Kasumi-1 (cell line): Measurements from ENCODE around the gene LAD1.

Experiments
- DNase-seq, 2 experiments: peaks; one replicate each; lab custom pipeline; 2025; lab: John Stamatoyannopoulos, UW

The LAD1 gene

DNA sequence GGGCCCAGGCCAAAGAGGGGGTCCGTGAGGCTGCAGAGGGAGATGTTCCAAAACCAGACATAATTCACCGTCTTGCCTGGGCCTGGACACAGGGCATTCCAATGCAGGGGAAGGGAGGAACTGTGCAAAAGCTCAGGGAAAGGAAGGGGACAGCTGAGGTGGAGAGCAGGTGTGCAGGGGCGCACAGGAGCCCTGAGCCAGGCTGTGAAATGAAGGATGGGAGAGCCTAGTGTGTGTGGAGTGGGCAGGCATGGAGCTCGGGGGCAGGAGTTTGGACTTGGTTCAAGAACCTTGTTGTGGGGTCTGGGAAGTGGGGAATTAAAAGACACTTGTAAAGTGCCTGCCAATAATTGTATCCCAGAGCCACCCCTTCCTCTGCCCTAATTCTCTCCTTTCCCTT lies 20.1 kb upstream of the LAD1 start:
- no peak for DNase-seq

GRCh38 chr1:201418461-201418860 lies 19.3 kb upstream of the LAD1 start:
- DNase-seq: no peak

DNA sequence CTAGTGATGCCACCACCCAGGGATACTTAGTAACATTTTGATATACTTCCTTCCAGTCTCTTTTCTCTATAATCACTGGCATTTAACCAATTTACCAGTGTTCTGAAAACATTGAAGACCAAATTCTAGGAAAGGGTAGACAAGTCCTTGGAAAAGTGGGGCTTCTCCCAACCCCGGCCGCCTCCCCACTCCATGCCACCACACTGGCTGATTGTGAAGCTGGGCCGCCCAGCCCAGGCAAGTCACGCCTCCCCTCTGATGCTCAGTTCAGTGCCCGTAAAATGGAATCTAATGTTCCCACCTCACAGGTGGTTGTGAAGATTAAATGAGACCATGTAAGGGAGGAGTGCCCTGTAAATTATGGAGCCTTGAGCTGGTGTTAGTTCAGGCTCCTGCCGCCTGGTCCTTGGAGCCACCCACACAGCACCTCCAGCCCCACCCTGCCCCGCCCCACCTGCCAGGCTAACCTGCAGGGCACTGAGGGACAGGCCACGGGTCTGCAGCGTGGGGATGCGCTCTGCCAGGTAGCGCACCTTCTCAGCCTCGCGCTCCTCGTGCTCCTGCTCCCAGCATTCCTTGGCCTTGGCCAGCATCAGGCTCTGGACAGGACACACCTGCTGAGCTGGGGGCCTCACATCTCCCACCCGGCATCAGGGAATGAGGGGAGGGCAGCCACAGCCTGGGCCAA lies 15.1 kb upstream of the LAD1 start:
- no peak for DNase-seq

GRCh38 chr1:201411292-201411691 lies 12.2 kb upstream of the LAD1 start:
- no peak for DNase-seq

DNA sequence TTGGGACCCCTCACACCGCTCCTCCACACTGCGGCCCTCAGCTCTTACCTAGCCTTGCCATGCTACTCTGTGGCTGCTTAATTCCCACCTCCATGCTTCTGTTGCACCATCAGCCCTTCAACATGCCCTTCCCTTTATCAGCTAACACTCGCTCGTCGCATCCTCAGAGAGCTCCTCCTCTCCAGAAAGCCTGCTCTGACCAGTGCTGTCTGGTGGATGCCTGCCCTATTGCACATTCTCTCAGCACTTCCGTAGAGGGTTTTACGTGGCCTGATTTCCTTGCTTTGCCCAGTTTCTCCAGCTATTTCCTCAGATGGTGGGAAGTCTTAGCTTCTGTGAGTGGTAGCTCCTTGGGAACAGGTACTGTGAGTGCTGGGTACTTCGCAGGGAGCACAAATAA lies 10.3 kb upstream of the LAD1 start:
- DNase-seq: no peak

- no peak for DNase-seq
Measured at GRCh38 chr1:201408834-201409200, 9.7 kb upstream of the LAD1 start.

DNA sequence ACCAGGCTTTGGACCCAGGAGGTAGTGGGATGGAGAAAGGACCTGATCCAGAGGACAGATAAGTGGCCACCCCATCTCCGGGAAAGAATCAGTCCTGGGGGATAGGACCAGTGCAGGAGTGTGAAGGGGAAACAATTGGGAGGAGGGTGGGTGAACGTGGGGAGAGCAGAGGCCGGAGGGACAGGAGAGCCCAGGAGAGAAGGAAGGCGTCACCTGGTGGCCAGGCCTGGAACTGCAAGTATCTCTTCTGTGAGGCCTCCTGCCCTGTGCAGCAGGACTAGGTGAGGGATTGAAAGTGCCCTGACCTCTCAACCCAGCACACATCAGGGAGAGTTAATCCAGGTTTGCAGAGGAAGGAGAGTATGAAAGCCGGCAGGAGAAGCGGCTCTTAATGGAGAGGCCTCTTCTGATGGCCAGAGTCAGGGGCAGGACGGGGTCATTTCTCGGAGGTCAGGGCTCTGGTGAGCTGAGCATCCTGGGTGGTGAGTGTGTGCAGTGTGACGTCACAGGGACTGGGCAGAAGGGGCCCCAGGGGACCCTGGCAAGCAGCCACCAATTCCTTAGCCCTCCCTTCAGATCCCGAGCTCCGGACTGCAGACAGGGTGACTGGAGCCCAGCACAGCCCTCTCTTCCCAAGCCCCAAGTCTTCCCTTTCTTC lies 9.2 kb upstream of the LAD1 start:
- DNase-seq: peak; percentile 52 to 56

GRCh38 chr1:201406831-201407406 lies 7.8 kb upstream of the LAD1 start:
- no peak for DNase-seq

DNA sequence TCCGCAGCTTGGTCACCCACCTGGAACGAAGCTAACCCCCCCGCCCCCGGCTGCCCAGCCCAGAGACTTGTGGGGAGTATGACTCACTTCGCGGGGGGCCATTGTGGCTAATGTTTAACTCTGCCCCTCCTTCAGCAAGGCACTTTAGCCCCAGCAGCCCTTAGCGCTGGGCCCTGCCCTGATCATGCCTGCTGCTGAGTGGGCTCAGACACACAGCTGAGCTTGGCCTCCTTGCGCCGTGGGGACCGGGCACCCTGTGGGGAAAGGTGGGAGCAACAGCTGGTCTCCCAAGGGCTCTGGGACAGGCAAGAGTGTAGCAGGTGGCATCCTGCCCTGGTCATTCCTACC lies 6.3 kb upstream of the LAD1 start:
- no peak for DNase-seq

GRCh38 chr1:201404722-201405483 lies 5.8 kb upstream of the LAD1 start:
- DNase-seq: no peak

GRCh38 chr1:201404055-201404454 lies 4.9 kb upstream of the LAD1 start:
- no peak for DNase-seq

- no peak for DNase-seq
Measured at GRCh38 chr1:201403359-201403758, 4.2 kb upstream of the LAD1 start.

DNA sequence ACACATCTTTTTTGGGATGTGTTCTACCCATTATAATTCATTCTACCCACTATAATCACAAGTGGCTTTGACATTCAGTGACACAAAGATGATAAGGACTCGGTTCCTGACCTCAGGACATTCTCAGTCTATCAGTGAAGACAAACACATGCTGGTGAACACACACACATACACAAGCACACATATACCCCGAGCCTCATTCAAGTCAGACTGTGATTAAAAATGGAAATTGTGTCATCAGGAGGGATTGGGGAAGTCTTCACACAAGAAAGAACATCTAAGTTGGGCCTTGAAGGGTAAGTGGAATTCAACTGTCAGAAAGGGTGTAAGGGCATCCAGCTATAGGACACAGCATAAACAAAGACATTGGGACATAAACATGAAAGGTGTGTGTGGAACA lies 2.6 kb upstream of the LAD1 start:
- DNase-seq: no peak

GRCh38 chr1:201400852-201401230 lies 1.7 kb upstream of the LAD1 start:
- no peak for DNase-seq

DNA sequence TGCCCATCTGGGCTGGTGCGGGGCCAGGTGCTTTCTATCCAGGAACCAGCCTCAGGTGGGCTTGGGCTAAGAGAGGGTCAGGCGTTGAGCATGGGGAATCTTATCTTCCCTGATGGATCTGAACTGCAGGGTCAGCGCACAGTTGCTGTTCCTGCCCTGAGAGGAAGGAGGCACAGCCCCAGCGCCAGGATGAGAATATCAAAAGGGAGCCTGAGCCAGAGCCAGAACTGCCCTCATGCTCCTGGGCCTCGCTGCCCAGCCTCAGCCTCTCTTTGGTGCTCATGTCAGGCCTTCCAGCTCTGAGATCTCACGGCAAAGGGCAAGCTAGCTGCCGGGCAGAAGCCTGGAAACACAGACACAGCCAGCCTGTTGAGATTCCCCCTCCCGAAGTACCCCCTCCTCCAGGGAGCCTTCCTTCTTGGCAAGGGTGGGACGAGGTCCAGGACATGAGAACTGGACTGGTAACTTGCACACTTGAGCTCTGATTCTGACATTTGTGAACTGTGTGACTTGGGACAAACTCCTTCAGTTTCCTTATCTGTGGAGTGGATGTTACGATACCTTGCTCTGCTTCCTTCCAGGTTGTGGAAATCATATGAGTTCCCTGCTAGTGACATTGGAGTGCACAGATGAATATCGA lies 1.2 kb upstream of the LAD1 start:
- DNase-seq: no peak

DNA sequence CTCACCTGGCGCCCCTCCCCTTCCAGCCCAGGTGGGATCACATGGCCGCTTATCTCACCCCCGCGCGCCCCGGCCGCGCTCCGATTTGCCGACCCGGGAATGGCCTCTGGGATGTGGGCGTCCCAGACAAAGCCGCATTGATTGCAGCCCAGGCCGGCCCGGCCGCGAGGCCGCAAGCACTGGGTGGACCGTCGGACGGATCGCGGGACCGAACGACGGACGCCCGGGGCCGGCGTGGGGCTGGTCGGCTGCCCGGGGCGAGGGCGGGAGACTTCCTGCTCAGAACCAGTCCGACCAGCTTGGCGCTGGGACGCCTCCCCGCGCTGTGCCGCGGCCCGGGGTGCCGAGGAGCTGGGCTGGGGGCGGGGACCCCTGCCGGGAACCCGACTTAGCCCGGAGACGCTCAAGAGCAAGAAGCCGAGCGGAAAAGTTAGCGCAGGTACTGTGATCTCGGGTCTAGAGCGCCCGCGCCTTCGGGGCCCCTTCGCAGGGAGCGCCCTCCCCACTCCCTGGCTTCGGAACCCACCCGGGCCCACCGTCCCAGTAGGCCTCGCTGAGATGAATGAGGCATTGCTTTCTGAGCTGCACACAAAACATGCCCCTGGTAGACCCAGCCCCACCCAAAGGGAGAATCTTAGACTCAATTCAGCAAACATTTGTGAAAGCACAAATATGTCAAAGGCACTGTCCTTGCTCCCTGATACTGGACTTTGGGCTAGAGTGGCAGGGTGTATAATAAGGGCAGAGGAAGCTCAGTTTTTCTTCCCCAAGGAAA lies 415 bp upstream of the LAD1 start:
- DNase-seq: no peak

- no peak for DNase-seq
Measured at GRCh38 chr1:201397675-201398074, 1.4 kb downstream of the LAD1 start.

DNA sequence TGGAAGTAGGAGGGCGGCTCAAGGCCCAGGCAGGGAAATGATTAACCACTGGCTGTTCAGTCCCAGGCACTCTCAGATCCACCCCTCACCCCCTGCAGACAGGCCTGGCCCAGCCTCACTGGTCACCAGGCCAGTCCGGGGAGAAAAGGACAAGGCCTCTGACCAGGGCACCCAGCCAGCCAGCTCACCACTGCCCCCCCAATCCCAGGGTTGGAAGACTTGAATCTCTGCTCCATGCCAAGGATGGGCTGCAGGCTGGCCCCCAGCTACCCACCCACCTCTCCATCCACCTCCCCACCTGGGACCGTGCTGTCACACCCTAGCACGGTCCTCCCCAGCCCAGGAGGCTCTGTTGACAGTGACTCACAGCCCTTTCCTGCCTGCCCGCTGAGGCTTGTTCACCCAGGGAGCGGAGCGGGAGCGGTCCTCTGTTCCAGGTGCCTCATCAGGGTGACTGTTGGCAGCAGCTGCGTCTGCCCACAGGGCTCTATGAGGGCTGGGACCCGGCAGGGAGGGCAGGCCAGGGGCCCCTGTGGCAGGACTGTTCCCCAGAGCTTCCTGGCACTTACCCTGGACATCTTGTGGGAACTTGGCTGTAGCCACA lies 2.2 kb downstream of the LAD1 start:
- no peak for DNase-seq

GRCh38 chr1:201395936-201396335 lies 3.2 kb downstream of the LAD1 start:
- DNase-seq: no peak

- no peak for DNase-seq
Measured at GRCh38 chr1:201394591-201394990, 4.5 kb downstream of the LAD1 start.

- DNase-seq: no peak
Measured at GRCh38 chr1:201393076-201393475, 6.0 kb downstream of the LAD1 start.
